Muscle layer of colon (tissue), 2 donors: ENCODE data around the gene NPHS1.

Experiments
- H3K27ac ChIP-seq: one replicate; pipeline ENCODE4 v1.7.0; 2013; ENCODE audit warnings: low read depth, mild to moderate bottlenecking, low read length, moderate library complexity
- H3K27me3 ChIP-seq, 2 donors: one replicate each; pipeline ENCODE4 v1.7.0; 2013; ENCODE audit warnings: low read length in 2 of 2, mild to moderate bottlenecking in 2 of 2; ENCODE audit not compliant: insufficient read depth in 2 of 2, control insufficient read depth in 1 of 2
- H3K36me3 ChIP-seq: one replicate; pipeline ENCODE4 v1.7.0; 2013; ENCODE audit warnings: mild to moderate bottlenecking, low read length; ENCODE audit not compliant: insufficient read depth
- H3K4me1 ChIP-seq: one replicate; pipeline ENCODE4 v1.7.0; 2013; ENCODE audit warnings: mild to moderate bottlenecking, low read length; ENCODE audit not compliant: insufficient read depth
- H3K4me3 ChIP-seq, 2 donors: one replicate each; pipeline ENCODE4 v1.7.0; 2013; ENCODE audit warnings: low read length in 2 of 2, low read depth in 1 of 2, mild to moderate bottlenecking in 1 of 2, moderate library complexity in 1 of 2
- H3K9ac ChIP-seq: one replicate; pipeline ENCODE4 v1.7.0; 2013; ENCODE audit warnings: low read length
- H3K9me3 ChIP-seq: one replicate; pipeline ENCODE4 v1.7.0; 2013; ENCODE audit warnings: mild to moderate bottlenecking, low read length
- donor health status: abdominal sarcoma.
- donor health status: Adenocarcinoma of cecum.

The NPHS1 gene

DNA sequence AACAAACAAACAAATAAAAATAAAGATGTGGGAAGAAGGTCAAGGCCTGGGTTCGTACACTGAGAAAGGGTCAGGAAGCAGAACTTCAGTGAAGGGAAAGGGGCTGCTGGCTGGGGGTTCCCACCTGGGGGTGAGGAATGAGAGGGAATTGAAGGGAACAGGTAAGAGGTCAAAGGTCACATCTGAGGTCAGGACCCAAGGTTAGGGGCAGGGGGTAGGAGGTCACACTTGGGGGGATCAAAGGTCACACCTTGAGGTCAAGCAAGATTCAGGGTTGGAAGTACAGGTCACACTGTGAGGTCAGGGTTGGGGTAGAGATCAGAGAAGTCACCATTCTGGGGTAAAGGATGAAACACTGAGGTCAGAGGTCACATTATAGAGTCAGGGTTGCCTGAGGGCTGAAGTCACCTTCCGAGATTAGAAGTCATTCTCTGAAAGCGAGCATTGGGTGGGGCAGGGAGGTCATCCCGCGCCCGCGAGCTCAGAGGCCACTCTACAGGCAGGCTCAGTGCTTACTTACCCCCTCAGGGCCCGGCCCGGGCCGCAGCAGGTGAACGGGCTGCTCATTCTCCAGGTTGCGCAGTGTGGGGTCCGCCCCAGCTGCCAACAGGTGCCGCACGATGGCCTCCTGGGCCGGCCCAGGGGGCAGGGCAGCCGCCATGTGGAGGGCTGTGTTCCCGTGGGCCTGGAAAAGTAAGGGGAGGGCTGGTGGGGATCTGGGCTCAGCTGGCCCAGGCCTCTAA is 37.2 kb upstream of the NPHS1 start:
- Histone ChIP-seq H3K27ac (no peak overlapping the region), H3K36me3 (peaks cover 36% of the 10 kb centered on the region), H3K4me1 (no peaks in the 10 kb centered on the region), H3K4me3 (no peak overlapping the region), H3K9ac (no peak overlapping the region), H3K9me3 (no peaks in the 10 kb centered on the region), H3K27me3 (no peaks in the 10 kb centered on the region)

DNA sequence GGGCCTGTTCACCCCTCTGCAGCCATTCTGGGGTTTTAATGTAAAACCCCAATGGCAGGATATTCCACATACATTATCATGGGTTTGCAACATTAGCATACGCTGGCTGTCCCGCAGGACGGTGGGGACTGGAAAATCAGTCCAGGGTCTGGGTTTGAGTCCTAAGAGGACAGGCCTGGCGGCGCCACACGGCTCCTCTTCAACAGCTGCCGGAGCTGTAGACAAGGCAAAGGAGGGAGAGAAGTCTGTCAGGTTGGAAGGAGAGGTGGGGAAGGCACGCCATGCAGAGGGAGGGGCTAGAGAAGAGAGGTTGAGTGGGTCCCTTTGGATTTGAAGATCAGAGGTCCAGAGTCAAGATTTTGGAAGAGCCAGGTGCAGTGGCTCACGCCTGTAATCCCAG is 36.1 kb upstream of the NPHS1 start:
- Histone ChIP-seq H3K36me3 (peaks cover 29% of the 10 kb centered on the region), H3K9me3 (no peaks in the 10 kb centered on the region), H3K27me3 (no peaks in the 10 kb centered on the region), H3K27ac (no peak overlapping the region), H3K4me1 (no peaks in the 10 kb centered on the region), H3K9ac (no peak overlapping the region), H3K4me3 (no peak overlapping the region)

DNA sequence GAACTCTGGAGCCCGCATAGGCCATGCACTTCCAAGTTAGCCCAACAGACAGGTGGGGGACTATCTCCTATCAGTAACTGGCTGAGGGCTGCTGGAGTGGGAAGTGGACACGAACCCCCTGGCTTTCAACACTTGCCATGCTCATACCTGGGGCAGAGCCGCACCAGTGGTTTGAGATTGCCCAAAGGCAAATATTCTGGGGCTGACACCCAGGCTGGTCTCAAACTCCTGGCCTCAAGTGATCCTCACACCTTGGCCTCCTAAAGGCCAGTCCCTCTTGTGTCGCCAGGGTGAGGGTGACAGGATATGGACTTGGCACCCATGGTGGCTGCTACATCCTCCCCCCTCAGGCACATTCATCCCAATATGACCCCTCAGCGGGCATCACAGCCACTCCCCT is 34.9 kb upstream of the NPHS1 start:
- H3K4me3 ChIP-seq: no peak overlapping the region
- peaks cover 29% of the 10 kb centered on the region for H3K36me3 ChIP-seq
- H3K27ac ChIP-seq: no peak overlapping the region

DNA sequence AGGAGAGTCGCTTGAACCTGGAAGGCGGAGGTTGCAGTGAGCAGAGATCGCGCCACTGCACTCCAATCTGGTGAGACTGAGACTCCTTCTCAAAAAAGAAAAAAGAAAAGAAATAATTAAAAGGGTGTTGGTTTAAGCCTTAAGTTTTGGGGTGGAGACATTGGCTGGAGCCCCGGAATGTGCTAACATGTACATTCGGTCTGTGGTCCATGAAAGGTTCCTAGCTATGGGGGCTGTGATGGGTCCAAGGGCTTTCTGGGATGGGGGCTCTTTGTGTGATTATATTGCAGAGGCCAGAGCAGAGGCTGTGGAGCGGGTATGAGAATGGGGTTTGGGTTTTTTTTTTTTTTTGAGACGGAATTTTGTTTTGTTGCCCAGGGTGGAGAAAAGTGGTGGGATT is 33.6 kb upstream of the NPHS1 start:
- no peak overlapping the region for H3K9ac ChIP-seq
- H3K4me3 ChIP-seq: no peak overlapping the region
- H3K27ac ChIP-seq: no peak overlapping the region
- peaks cover 29% of the 10 kb centered on the region for H3K36me3 ChIP-seq
- no peaks in the 10 kb centered on the region for H3K9me3 ChIP-seq
- H3K4me1 ChIP-seq: no peaks in the 10 kb centered on the region
- no peaks in the 10 kb centered on the region for H3K27me3 ChIP-seq

More for the DNA sequence above, 34.9 kb upstream of the NPHS1 start:
- Histone ChIP-seq H3K9me3 (no peaks in the 10 kb centered on the region), H3K4me1 (no peaks in the 10 kb centered on the region), H3K27me3 (no peaks in the 10 kb centered on the region), H3K9ac (no peak overlapping the region)

DNA sequence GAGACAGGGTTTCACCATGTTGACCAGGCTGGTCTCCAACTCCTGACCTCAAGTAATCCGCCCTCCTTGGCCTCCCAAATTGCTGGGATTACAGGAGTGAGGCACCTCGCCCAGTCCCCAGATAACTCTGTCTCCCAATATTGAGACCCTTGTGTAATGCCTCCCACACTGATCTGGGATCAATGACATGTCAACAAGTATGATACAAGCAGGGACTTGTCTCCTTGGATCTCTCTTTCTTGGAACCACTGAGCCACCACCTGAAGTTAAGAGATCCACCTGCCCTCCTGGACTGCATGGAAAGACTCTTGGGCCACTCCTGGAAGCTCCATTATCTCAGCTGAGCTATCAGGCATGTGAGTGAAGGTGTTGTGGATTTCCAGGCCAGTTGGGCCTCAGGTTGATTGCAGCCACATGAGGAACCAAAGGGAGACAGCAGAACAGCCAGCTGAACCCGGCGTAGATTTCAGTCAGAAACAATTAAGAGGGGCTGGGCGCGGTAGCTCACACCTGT is 33.0 kb upstream of the NPHS1 start:
- H3K4me1 ChIP-seq: no peaks in the 10 kb centered on the region
- H3K9me3 ChIP-seq: no peaks in the 10 kb centered on the region
- no peak overlapping the region for H3K9ac ChIP-seq
- no peak overlapping the region for H3K4me3 ChIP-seq
- H3K27me3 ChIP-seq: peaks cover 0 to under 1% of the 10 kb centered on the region in 2 donors
- H3K27ac ChIP-seq: no peak overlapping the region
- peaks cover 26% of the 10 kb centered on the region for H3K36me3 ChIP-seq

DNA sequence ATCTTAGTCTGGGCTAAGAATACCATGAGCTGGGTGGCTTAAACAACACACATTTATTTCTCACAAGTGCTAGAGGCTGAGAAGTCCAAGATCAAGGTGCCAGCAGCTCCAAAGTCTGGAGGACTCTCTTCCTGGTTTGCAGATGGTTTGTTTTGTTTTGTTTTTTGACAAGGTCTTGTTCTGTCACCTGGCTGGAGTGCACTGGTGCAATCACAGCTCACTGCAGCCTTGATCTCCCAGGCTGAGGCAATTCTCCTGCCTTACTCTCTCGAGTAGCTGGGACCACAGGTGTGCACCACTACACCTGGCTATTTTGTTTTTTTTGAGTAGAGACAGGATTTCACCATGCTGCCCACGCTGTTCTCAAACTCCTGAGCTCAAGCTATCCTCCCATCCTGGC is 31.6 kb upstream of the NPHS1 start:
- H3K4me1 ChIP-seq: no peaks in the 10 kb centered on the region
- H3K27ac ChIP-seq: no peak overlapping the region
- peaks cover 12% of the 10 kb centered on the region for H3K36me3 ChIP-seq
- H3K9ac ChIP-seq: no peak overlapping the region
- H3K9me3 ChIP-seq: no peaks in the 10 kb centered on the region
- H3K4me3 ChIP-seq: no peak overlapping the region
- H3K27me3 ChIP-seq: peaks cover 0 to 10% of the 10 kb centered on the region in 2 donors

DNA sequence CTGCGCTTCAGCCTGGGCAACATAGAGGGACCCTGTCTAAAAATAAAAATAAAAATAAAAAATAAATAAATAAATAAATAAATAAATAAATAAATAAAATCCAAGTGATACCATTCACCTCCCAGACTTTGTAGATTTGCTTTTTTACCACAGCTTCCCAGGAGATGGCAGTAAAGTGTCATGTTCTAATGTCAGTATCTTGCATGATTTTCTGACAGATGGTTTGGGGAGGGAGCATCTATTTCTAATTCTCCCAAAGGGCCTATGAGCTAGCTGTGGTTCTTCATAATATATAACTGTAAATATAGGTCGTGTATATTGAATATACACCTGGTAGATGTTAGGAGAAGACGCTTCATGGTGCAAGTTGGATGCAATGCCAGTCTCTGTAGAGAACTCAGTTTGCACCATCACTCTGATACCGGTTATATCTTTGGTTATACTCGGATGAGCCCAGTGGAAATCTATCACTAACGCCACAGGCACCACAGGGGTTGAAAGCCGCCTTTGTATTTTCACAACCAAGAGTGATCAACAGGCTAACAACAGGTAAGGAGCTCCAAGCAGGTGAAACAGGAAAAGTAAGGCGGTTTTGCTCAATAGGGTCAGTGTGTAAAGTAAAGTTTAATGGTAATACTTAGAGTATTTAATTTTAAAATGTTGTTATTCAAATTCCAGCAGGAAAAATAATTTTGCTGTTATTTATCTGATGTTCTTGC is 30.0 kb upstream of the NPHS1 start:
- no peaks in the 10 kb centered on the region for H3K4me1 ChIP-seq
- H3K36me3 ChIP-seq: no peaks in the 10 kb centered on the region
- H3K9me3 ChIP-seq: no peaks in the 10 kb centered on the region
- no peak overlapping the region for H3K4me3 ChIP-seq
- no peak overlapping the region for H3K27ac ChIP-seq
- no peak overlapping the region for H3K9ac ChIP-seq
- peaks cover 0 to 23% of the 10 kb centered on the region in 2 donors for H3K27me3 ChIP-seq

DNA sequence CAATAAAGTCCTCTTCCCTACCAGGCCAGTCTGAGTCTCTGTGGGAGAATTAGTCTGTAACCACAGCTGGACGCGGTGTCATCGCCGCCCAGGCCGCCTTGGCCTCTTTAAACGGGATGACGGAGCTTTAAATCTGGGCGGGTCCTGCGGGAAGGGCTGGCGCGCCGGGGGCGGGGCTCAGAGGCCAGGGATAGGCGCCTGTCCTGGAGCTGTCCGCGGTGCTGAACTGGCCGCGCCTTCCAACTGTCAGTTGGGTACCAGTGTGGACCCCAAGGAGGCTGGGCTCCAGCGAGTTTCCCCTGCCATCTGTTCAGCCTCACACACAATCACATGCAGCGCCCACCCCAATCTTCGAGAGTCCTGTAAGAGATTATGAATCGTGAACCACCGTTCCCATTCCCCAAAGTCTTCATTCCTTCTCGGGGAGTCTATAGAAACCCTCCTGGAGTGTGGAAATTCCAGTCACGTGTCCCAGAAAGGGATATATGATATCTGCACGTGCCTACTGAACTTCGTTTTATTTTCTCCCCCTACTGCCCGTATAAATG is 27.5 kb upstream of the NPHS1 start:
- Histone ChIP-seq H3K4me1 (no peaks in the 10 kb centered on the region), H3K9ac (no peak overlapping the region), H3K27ac (no peak overlapping the region), H3K4me3 (no peak overlapping the region), H3K9me3 (no peaks in the 10 kb centered on the region), H3K27me3 (peaks cover 0 to 23% of the 10 kb centered on the region in 2 donors), H3K36me3 (no peaks in the 10 kb centered on the region)

DNA sequence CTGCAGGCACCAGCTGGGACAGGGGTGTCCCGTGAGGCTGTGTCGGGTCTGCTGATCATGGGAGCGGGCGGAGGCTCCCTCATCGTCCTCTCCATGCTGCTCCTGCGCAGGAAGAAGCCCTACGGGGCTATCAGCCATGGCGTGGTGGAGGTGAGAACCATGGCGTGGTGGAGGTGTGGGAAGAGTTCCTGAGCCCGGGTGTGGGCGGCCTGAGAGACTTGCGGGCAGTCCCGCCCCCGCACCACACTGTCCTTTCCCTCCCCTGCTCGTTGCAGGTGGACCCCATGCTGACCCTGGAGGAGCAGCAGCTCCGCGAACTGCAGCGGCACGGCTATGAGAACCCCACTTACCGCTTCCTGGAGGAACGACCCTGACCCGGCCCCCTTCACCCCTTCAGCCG is 26.8 kb upstream of the NPHS1 start:
- no peak overlapping the region for H3K9ac ChIP-seq
- H3K4me3 ChIP-seq: no peak overlapping the region
- no peaks in the 10 kb centered on the region for H3K36me3 ChIP-seq
- peaks cover 0 to 23% of the 10 kb centered on the region in 2 donors for H3K27me3 ChIP-seq
- H3K4me1 ChIP-seq: no peaks in the 10 kb centered on the region
- no peak overlapping the region for H3K27ac ChIP-seq
- no peaks in the 10 kb centered on the region for H3K9me3 ChIP-seq

DNA sequence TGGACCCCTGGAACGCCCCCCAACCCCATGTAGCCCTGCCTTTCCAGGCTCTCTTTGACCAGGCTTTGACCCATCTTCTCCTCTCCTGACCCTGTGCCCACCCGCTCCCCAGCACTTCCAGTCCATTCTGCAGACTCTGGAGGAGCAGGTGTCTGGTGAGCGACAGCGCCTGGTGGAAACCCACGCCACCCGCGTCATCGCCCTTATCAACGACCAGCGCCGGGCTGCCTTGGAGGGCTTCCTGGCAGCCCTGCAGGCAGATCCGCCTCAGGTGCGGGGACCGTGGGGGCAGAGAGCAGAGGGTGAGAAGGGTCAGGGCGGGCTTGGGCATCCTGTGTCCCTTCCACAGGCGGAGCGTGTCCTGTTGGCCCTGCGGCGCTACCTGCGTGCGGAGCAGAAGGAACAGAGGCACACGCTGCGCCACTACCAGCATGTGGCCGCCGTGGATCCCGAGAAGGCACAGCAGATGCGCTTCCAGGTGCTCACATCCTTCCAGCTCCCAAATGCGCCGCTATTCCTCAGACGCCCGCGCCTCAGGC is 22.2 kb upstream of the NPHS1 start:
- Histone ChIP-seq H3K9me3 (no peaks in the 10 kb centered on the region), H3K4me3 (no peak overlapping the region), H3K27ac (no peak overlapping the region), H3K9ac (no peak overlapping the region), H3K27me3 (peaks cover 24 to 45% of the 10 kb centered on the region in 2 donors), H3K36me3 (no peaks in the 10 kb centered on the region), H3K4me1 (peaks cover 8% of the 10 kb centered on the region)

DNA sequence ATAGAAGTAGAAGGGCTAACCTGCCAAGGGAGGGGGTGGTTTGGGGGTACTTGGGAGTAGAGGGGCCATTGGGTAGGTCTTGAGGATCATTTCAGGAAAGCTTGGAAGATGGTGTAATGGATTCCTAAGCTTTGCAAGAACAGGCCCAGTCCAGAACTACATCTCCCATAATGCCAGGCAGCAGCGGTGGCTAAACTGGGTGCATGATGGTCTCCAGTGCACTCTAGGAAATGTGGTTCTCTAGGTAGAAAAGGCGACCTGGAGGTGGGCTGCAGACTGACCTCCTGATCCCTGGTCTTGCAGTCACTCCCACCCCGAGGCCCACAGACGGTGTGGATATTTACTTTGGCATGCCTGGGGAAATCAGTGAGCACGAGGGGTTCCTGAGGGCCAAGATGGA is 19.9 kb upstream of the NPHS1 start:
- Histone ChIP-seq H3K36me3 (no peaks in the 10 kb centered on the region), H3K4me1 (peaks cover 15% of the 10 kb centered on the region), H3K27me3 (peaks cover 29 to 39% of the 10 kb centered on the region in 2 donors), H3K9ac (no peak overlapping the region), H3K4me3 (no peak overlapping the region), H3K9me3 (no peaks in the 10 kb centered on the region), H3K27ac (no peak overlapping the region)
